ENCODE data around the gene ST6GALNAC3. TPM values are rescaled to one million over a fixed set of nuclear protein-coding genes. Genes with fewer than 3 reads are reported as not detected.

ST6GALNAC3 gene
- total RNA-seq, 4 donors from 2014 or later = 1.00 to 5.7 (median 1.9) TPM; not detected in 1

DNA sequence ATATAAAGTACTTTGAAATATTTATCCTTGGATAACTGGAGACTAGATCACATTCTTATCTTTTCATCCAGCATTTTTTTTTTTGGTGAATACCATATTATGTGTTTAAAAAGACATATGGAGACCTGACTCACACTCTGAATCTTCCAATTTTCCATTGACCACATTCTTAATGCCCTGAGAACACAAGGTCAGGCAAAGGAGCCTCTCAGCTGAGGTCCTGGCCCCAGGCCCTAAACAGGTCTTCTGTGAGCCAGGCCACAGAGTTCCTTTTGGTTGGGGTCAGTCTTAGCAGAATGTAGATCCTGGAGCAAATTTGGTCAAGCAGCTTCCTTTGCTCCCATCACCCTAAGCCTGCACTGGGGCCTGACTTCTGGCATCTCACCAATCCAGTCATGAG, 402.6 kb downstream of the ST6GALNAC3 start:
- no peak for TF ChIP-seq EP300 (IDR thresholded peaks at IDR 0.05; ENCODE audit: low read depth)
- no peak for TF ChIP-seq POLR2A (IDR thresholded peaks at IDR 0.05)
- TF ChIP-seq POLR2AphosphoS5 (IDR thresholded peaks at IDR 0.05) = no peak
- TF ChIP-seq, protein P1, sequence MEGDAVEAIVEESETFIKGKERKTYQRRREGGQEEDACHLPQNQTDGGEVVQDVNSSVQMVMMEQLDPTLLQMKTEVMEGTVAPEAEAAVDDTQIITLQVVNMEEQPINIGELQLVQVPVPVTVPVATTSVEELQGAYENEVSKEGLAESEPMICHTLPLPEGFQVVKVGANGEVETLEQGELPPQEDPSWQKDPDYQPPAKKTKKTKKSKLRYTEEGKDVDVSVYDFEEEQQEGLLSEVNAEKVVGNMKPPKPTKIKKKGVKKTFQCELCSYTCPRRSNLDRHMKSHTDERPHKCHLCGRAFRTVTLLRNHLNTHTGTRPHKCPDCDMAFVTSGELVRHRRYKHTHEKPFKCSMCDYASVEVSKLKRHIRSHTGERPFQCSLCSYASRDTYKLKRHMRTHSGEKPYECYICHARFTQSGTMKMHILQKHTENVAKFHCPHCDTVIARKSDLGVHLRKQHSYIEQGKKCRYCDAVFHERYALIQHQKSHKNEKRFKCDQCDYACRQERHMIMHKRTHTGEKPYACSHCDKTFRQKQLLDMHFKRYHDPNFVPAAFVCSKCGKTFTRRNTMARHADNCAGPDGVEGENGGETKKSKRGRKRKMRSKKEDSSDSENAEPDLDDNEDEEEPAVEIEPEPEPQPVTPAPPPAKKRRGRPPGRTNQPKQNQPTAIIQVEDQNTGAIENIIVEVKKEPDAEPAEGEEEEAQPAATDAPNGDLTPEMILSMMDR (IDR thresholded peaks at IDR 0.05) = no peak
- in situ Hi-C loops (cut with MboI; ENCODE audit: low pct_ligation_motif_present in 1 of 4, low pct_unique_long_range_greater_than_20kb in 1 of 4, low sequenced_read_pairs in 3 of 4) = no loop called here

DNA sequence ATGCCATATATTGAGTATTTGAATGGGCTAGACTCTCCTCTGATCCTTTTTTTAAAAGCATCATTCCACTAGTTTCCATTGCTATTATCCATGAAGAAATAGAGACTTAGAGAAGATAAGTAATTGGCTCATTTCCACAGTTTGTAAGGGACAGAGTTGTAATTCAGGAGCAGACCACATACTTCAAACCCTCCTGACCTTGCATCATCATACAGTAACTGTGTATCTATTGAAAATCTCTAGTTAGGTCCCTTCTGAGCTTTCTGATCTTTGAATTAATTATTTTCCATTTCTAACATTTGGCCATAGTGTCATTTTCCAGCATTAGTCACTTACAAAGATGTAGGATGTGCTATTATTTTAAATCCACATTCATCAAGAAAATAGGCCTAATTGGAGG, 406.3 kb downstream of the ST6GALNAC3 start:
- intact Hi-C loops (cut with DNase I; ENCODE audit: low total_unique reads) = no loop called here
- Histone ChIP-seq H3K4me1 (no peaks in the 10 kb centered on the region), H3K36me3 (no peaks in the 10 kb centered on the region), H3K27me3 (no peaks in the 10 kb centered on the region), H3K27ac (no peak overlapping the region), H3K4me3 (no peak overlapping the region), H3K9me3 (no peaks in the 10 kb centered on the region)
- DNase-seq = no peak
- in situ Hi-C loops (cut with MboI; ENCODE audit: low pct_ligation_motif_present in 1 of 4, low pct_unique_long_range_greater_than_20kb in 1 of 4, low sequenced_read_pairs in 3 of 4) = no loop called here
- TF ChIP-seq, protein P1 (IDR thresholded peaks at IDR 0.05) = no peak
- no peak for TF ChIP-seq EP300 (IDR thresholded peaks at IDR 0.05; ENCODE audit: low read depth)
- TF ChIP-seq POLR2A (IDR thresholded peaks at IDR 0.05) = no peak
- TF ChIP-seq POLR2AphosphoS5 (IDR thresholded peaks at IDR 0.05) = no peak

More for the DNA sequence above, 402.6 kb downstream of the ST6GALNAC3 start:
- no peaks in the 10 kb centered on the region for H3K36me3 ChIP-seq
- no peak overlapping the region for H3K4me3 ChIP-seq
- no peak overlapping the region for H3K27ac ChIP-seq
- DNase-seq = no peak
- intact Hi-C loops (cut with DNase I; ENCODE audit: low total_unique reads) = no loop called here
- no peaks in the 10 kb centered on the region for H3K9me3 ChIP-seq
- H3K4me1 ChIP-seq = no peaks in the 10 kb centered on the region
- H3K27me3 ChIP-seq = no peaks in the 10 kb centered on the region

DNA sequence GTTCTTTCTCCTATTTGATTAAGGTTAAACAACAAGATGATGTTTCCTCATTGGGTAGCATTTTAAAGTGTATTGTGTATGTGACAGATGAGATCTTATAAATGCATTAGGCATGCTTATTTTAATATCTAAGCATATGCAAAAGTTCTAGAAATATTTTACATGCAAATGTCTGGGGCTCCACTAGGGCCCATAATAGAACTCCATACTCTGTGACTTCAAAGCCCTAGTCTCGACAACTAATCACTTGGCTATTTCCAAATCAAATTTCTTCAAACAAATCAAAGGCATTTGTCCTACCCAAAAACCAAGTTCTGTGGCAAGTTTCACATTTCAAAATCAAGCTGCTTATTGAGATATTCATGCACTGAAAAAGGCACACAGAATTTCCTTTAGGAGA, 407.1 kb downstream of the ST6GALNAC3 start:
- Histone ChIP-seq H3K27me3 (no peaks in the 10 kb centered on the region), H3K4me1 (no peaks in the 10 kb centered on the region), H3K4me3 (no peak overlapping the region), H3K9me3 (no peaks in the 10 kb centered on the region), H3K36me3 (no peaks in the 10 kb centered on the region), H3K27ac (no peak overlapping the region)
- TF ChIP-seq EP300 (IDR thresholded peaks at IDR 0.05; ENCODE audit: low read depth) = no peak
- no peak for TF ChIP-seq POLR2AphosphoS5 (IDR thresholded peaks at IDR 0.05)
- TF ChIP-seq POLR2A (IDR thresholded peaks at IDR 0.05) = no peak
- TF ChIP-seq, protein P1 (IDR thresholded peaks at IDR 0.05) = no peak
- intact Hi-C loops (cut with DNase I; ENCODE audit: low total_unique reads) (no loop called here), in situ Hi-C loops (cut with MboI; ENCODE audit: low pct_ligation_motif_present in 1 of 4, low pct_unique_long_range_greater_than_20kb in 1 of 4, low sequenced_read_pairs in 3 of 4) (no loop called here)
- WGBS, 2 donors (ENCODE audit: low coverage in 1 of 2) = 71 to 100% methylated on average over 1 of the region's 1 CpG
- no peak for DNase-seq

DNA sequence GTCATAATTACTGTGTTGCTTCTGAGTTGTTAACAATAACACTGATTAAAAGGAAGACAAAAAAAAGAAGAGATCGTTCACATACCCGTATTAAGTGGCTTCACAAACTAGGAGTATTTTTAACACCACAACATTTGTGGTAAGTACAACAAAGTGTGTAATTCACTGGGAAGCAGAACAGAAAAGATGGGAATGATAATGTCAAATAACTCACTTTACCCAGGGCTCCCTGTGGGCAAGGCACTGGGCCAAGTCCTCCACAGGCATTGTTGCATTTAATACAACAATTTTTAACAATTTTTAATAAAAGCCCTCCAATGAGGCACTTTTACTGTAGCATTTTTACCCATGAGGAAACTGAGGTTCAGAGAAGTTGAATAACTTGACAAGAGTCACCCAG, 407.7 kb downstream of the ST6GALNAC3 start:
- Histone ChIP-seq H3K4me1 (no peaks in the 10 kb centered on the region), H3K27me3 (no peaks in the 10 kb centered on the region), H3K4me3 (no peak overlapping the region), H3K36me3 (no peaks in the 10 kb centered on the region), H3K27ac (no peak overlapping the region), H3K9me3 (no peaks in the 10 kb centered on the region)
- intact Hi-C loops (cut with DNase I; ENCODE audit: low total_unique reads) = no loop called here
- 48 to 72% methylated on average over 2 of the region's 2 CpGs for WGBS, 2 donors (ENCODE audit: low coverage in 1 of 2)
- in situ Hi-C loops (cut with MboI; ENCODE audit: low pct_ligation_motif_present in 1 of 4, low pct_unique_long_range_greater_than_20kb in 1 of 4, low sequenced_read_pairs in 3 of 4) = no loop called here
- DNase-seq = no peak
- TF ChIP-seq POLR2AphosphoS5 (IDR thresholded peaks at IDR 0.05) (no peak), POLR2A (IDR thresholded peaks at IDR 0.05) (no peak), EP300 (IDR thresholded peaks at IDR 0.05; ENCODE audit: low read depth) (no peak)
- TF ChIP-seq, protein P1 (IDR thresholded peaks at IDR 0.05) = no peak
